ENCODE measurements around the gene SHH.

DNA sequence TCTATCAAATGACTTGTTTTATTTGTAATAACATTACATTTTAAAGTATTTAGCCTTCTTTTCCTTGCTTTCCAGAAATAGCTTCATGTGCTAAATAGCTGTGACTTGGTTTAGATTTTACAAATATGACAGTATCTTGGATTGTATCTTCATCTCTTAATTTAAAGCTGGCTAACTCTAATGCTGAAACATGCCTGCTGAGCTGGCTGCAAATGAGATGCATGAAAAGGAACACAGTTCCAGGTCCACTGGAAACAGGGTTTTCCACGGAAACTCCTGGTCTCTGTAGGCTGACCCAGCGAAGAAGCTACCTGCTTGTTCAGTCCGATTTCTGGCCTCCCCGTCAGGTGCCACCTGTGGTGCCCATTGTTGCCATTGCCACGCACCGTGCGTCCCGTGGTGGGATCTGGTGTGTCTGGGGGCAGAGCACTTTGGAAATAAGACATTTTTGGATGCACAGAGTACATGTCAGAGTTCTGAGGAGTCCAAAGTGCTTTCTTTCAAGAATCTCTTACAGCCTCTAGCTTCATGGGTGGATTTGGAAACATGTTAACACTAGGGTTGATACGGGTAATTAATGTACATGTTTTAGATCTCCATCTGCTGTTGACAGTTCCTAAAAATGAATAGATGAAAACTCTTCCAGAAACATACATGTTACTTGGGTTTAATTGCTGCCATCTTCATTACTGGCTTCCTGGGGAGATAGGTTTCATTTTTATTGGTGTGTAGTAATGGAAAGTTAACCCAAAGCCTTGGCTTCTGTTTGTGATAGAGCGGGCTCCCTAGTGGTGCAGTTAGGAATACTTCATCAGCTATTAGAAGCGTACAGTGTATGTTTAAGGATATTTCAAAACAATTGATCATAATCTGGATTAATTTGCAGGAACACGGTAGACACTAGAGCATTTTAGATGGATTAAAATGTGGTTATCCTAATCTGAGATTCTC is 45.0 kb downstream of the SHH start:
- TF ChIP-seq CTCF (IDR thresholded peaks at IDR 0.05) (no peak), POLR2A (IDR thresholded peaks at IDR 0.05) (no peak)
